ENCODE data around the gene GIPC1. TPM values are rescaled to one million over a fixed set of nuclear protein-coding genes. Genes with fewer than 3 reads are reported as not detected.

The GIPC1 gene
- total and polyA plus RNA-seq, 2 experiments from 2014 or later: 106 to 173 TPM

DNA sequence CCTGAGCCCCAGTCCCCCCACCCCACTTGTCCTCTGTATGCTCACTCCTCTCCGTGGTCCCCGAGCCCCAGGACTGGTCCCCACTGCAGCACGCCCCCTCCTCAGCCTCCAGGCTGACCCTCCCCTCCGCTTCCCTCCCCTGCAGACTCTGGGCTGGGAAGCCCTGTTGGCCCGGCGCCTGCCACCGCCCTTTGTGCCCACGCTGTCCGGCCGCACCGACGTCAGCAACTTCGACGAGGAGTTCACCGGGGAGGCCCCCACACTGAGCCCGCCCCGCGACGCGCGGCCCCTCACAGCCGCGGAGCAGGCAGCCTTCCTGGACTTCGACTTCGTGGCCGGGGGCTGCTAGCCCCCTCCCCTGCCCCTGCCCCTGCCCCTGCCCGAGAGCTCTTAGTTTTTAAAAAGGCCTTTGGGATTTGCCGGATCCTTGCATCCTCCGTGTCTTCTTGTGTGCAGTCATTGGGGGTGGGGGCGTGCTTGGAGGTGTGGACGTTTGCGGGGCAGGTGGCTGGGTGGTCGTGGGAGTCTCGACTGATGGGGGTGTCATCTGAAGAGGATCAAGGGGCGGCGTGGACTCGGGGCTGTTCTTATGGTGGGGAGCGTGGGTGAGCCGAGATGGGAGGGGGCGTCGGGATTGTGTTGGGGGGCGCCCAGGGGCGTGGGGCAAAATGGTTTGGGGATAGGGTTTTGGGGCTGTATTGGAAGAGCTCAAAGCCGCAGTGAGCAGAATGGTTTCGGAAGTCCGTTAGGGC lies 24.3 kb downstream of the GIPC1 start:
- H3K36me3 ChIP-seq (ENCODE audit: low read depth): no peaks in the 10 kb centered on the region
- H3K9me3 ChIP-seq (ENCODE audit: low read depth): no peaks in the 10 kb centered on the region
- no peaks in the 10 kb centered on the region for H3K79me2 ChIP-seq (ENCODE audit: insufficient read depth)
- no peaks in the 10 kb centered on the region for H3K9me2 ChIP-seq (ENCODE audit: insufficient read depth)
- in situ Hi-C loops (cut with MboI): no loop called here
- no peak overlapping the region for H3K9ac ChIP-seq
- no peak overlapping the region for H3K27ac ChIP-seq
- TF ChIP-seq EZH2 (IDR thresholded peaks at IDR 0.05; ENCODE audit: insufficient read depth, poor library complexity, severe bottlenecking) (no peak), EZH2phosphoT487 (IDR thresholded peaks at IDR 0.05; ENCODE audit: insufficient read depth, low read depth) (no peak)
- 72 to 76% methylated on average over 21 to 46 of the region's 46 CpGs for WGBS, 2 experiments (ENCODE audit: low coverage in 1 of 2, low lambda C conversion rate in 2 of 2, missing lambda C conversion rate in 2 of 2)
- H2AFZ ChIP-seq: no peak overlapping the region
- no peak for DNase-seq
- H4K20me1 ChIP-seq (ENCODE audit: insufficient read depth): no peaks in the 10 kb centered on the region
- H3K4me2 ChIP-seq (ENCODE audit: unreplicated experiment): no peak overlapping the region
- H3F3A ChIP-seq (ENCODE audit: insufficient read depth): no peaks in the 10 kb centered on the region
- H3K4me1 ChIP-seq (ENCODE audit: insufficient read depth): peaks cover 9% of the 10 kb centered on the region
- no peaks in the 10 kb centered on the region for H3K27me3 ChIP-seq (replicated peaks; ENCODE audit: insufficient read depth)
- no peak overlapping the region for H3K4me3 ChIP-seq

DNA sequence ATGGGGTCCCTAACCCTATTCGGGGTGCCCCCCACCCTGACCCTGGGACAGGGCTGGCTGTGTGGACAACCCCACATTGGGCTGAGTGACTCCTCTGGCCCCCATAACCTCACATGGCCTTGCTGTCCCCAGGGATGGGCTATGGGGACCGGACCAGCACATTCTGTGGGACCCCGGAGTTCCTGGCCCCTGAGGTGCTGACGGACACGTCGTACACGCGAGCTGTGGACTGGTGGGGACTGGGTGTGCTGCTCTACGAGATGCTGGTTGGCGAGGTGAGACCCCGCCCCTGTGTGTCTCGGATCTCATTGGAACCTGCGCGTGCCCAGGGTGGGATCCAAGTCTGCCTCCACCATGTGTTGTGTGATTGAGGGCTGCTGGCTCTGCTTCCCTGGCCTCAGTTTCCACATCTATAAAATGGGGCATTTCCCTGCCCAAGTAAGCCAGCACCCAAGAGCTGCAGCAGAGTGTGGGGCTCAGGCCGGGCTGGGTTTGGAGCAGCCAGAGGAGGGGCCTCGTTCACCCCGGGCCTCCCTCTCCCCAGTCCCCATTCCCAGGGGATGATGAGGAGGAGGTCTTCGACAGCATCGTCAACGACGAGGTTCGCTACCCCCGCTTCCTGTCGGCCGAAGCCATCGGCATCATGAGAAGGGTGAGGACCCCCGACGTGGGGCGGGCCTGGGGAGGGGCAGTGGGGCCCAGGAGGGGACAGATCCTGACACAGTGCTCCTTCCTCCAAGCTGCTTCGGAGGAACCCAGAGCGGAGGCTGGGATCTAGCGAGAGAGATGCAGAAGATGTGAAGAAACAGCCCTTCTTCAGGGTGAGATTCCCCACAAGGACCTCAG lies 25.7 kb downstream of the GIPC1 start:
- no peak for DNase-seq
- no peaks in the 10 kb centered on the region for H3F3A ChIP-seq (ENCODE audit: insufficient read depth)
- 0 out of 2 replicates have a peak, but pooled peaks cover 6% of the 10 kb centered on the region for H3K36me3 ChIP-seq (ENCODE audit: low read depth)
- WGBS, 2 experiments (ENCODE audit: low coverage in 1 of 2, low lambda C conversion rate in 2 of 2, missing lambda C conversion rate in 2 of 2): 83 to 93% methylated on average over 25 to 32 of the region's 32 CpGs
- no peaks in the 10 kb centered on the region for H4K20me1 ChIP-seq (ENCODE audit: insufficient read depth)
- no peak overlapping the region for H3K4me2 ChIP-seq (ENCODE audit: unreplicated experiment)
- H3K4me3 ChIP-seq: no peak overlapping the region
- no peak overlapping the region for H3K27ac ChIP-seq
- H3K9me3 ChIP-seq (ENCODE audit: low read depth): no peaks in the 10 kb centered on the region
- H3K79me2 ChIP-seq (ENCODE audit: insufficient read depth): no peaks in the 10 kb centered on the region
- H3K9me2 ChIP-seq (ENCODE audit: insufficient read depth): no peaks in the 10 kb centered on the region
- H3K9ac ChIP-seq: no peak overlapping the region
- H3K4me1 ChIP-seq (ENCODE audit: insufficient read depth): peaks cover under 1% of the 10 kb centered on the region
- no peak overlapping the region for H2AFZ ChIP-seq
- TF ChIP-seq EZH2 (IDR thresholded peaks at IDR 0.05; ENCODE audit: insufficient read depth, poor library complexity, severe bottlenecking): no peak
- no peak for TF ChIP-seq EZH2phosphoT487 (IDR thresholded peaks at IDR 0.05; ENCODE audit: insufficient read depth, low read depth)
- in situ Hi-C loops (cut with MboI): no loop called here
- H3K27me3 ChIP-seq (replicated peaks; ENCODE audit: insufficient read depth): no peaks in the 10 kb centered on the region

- Histone ChIP-seq H2AFZ (no peak overlapping the region), H3K27me3 (replicated peaks; ENCODE audit: insufficient read depth) (no peaks in the 10 kb centered on the region), H3F3A (ENCODE audit: insufficient read depth) (no peaks in the 10 kb centered on the region), H3K4me3 (no peak overlapping the region), H3K36me3 (ENCODE audit: low read depth) (peaks cover 10% of the 10 kb centered on the region), H4K20me1 (ENCODE audit: insufficient read depth) (no peaks in the 10 kb centered on the region), H3K9me2 (ENCODE audit: insufficient read depth) (no peaks in the 10 kb centered on the region), H3K79me2 (ENCODE audit: insufficient read depth) (no peaks in the 10 kb centered on the region), H3K4me2 (ENCODE audit: unreplicated experiment) (no peak overlapping the region), H3K4me1 (ENCODE audit: insufficient read depth) (no peaks in the 10 kb centered on the region), H3K9me3 (ENCODE audit: low read depth) (no peaks in the 10 kb centered on the region), H3K9ac (no peak overlapping the region), H3K27ac (no peak overlapping the region)
- no peak for DNase-seq
- whole genome bisulfite sequencing, 2 experiments (ENCODE audit: low coverage in 1 of 2, low lambda C conversion rate in 2 of 2, missing lambda C conversion rate in 2 of 2): 84% methylated on average over 9 of the region's 9 CpGs
- TF ChIP-seq EZH2 (IDR thresholded peaks at IDR 0.05; ENCODE audit: insufficient read depth, poor library complexity, severe bottlenecking): no peak
- no peak for TF ChIP-seq EZH2phosphoT487 (IDR thresholded peaks at IDR 0.05; ENCODE audit: insufficient read depth, low read depth)
- in situ Hi-C loops (cut with MboI): no loop called here
Measured at GRCh38 chr19:14467816-14468215, 28.1 kb downstream of the GIPC1 start.

DNA sequence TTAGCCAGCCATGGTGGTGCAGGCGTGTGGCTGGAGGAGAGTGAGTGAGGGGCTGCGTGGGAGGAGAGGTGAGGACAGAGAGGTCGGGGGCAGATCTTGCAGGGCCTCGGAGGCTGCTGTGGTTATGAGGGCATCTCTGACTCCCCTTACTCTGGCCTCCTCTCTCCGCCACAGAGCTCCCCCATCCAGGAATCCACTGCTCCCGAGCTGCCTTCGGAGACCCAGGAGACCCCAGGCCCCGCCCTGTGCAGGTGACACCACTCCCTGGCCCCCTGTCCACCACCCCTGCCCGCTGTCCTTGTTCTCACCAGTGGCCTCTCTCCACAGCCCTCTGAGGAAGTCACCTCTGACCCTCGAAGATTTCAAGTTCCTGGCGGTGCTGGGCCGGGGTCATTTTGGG lies 28.5 kb downstream of the GIPC1 start:
- 81 to 87% methylated on average over 12 of the region's 12 CpGs for WGBS, 2 experiments (ENCODE audit: low coverage in 1 of 2, low lambda C conversion rate in 2 of 2, missing lambda C conversion rate in 2 of 2)
- H3K9me3 ChIP-seq (ENCODE audit: low read depth): no peaks in the 10 kb centered on the region
- no peak for DNase-seq
- no peaks in the 10 kb centered on the region for H3F3A ChIP-seq (ENCODE audit: insufficient read depth)
- no peaks in the 10 kb centered on the region for H4K20me1 ChIP-seq (ENCODE audit: insufficient read depth)
- TF ChIP-seq EZH2phosphoT487 (IDR thresholded peaks at IDR 0.05; ENCODE audit: insufficient read depth, low read depth) (no peak), EZH2 (IDR thresholded peaks at IDR 0.05; ENCODE audit: insufficient read depth, poor library complexity, severe bottlenecking) (no peak)
- no peak overlapping the region for H2AFZ ChIP-seq
- in situ Hi-C loops (cut with MboI): no loop called here
- H3K9me2 ChIP-seq (ENCODE audit: insufficient read depth): no peaks in the 10 kb centered on the region
- H3K4me2 ChIP-seq (ENCODE audit: unreplicated experiment): no peak overlapping the region
- H3K27me3 ChIP-seq (replicated peaks; ENCODE audit: insufficient read depth): no peaks in the 10 kb centered on the region
- no peaks in the 10 kb centered on the region for H3K4me1 ChIP-seq (ENCODE audit: insufficient read depth)
- H3K27ac ChIP-seq: no peak overlapping the region
- no peak overlapping the region for H3K4me3 ChIP-seq
- H3K79me2 ChIP-seq (ENCODE audit: insufficient read depth): no peaks in the 10 kb centered on the region
- H3K9ac ChIP-seq: no peak overlapping the region
- H3K36me3 ChIP-seq (ENCODE audit: low read depth): peaks cover 10% of the 10 kb centered on the region
